NCI-H1694 (cell line): ENCODE results near the gene CKM.
A peak's percentile ranks its signal among the peaks of the same experiment; 100 is the strongest.
"Not testable (repeated sequence)": the region's sequence is repeated elsewhere in the genome, so short reads cannot be mapped to it uniquely, and the experiment has no call there.

Experiments used
- DNase-seq: peaks from one replicate; lab custom pipeline; 2025; lab: John Stamatoyannopoulos, UW

Gene CKM

DNA sequence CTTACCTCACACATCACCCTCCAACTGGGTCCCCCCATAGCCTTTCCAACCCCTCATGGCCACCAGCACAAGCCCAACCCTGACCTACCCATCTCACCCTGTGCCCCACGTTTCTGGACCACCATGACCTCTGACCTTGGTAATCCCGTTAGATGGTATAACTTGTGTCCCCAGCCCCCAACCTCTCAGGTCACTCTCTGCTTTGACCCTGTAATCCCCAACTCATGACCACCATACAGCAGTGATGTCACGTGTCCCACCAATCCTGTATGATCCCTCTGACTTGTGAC, 26.4 kb upstream of the CKM start:
- no peak for DNase-seq

- no peak for DNase-seq
Observed at GRCh38 chr19:45348367-45349125, 25.9 kb upstream of the CKM start.

GRCh38 chr19:45347570-45348366, 25.1 kb upstream of the CKM start:
- DNase-seq, result no peak

- no peak for DNase-seq
Observed at GRCh38 chr19:45346449-45346848, 23.8 kb upstream of the CKM start.

GRCh38 chr19:45345506-45345860, 22.8 kb upstream of the CKM start:
- DNase-seq, result no peak

GRCh38 chr19:45344621-45345505, 22.2 kb upstream of the CKM start:
- DNase-seq, result no peak

- no peak for DNase-seq
Observed at GRCh38 chr19:45342911-45343310, 20.2 kb upstream of the CKM start.

GRCh38 chr19:45340899-45341453, 18.3 kb upstream of the CKM start:
- no peak for DNase-seq

DNA sequence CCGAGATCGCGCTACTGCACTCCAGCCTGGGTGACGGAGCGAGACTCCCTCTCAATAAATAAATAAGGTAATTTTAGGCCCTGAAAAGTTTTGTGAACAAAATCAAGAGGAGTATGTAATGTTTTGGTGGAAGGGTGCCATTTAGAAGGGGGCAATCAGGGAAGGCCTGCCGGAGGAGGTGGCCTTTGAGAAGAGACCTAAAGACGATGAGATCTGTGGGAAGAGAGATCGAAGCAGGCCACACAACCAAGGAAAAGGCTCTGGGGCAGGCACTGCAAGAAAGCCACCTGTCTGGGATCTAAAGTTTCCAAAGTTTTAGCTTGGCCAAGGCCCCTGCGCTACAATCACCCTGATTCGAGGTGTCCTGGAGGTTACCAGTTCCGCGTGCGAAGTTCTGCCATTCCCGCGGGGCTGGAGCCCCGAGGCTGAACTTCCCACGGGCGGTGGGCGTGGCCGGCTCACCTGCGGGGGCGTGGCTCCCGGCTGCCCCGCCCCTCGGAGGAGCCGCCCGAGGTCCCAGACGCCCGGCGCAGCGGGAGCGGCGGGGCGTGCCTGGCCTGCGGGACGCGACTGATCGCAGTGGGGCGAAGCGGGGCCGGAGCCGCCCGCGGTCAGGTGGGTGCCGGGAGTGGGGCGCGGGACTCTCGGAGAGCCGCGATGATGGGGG, 17.7 kb upstream of the CKM start, which contains the start of gene KLC3:
Gene KLC3, plus strand, starts transcription at position 519 of the 667 bp plus-strand sequence. CDS start 4,792 bp downstream, outside the sequence.
- DNase-seq, result no peak

- DNase-seq, result no peak
Observed at GRCh38 chr19:45339629-45340028, 17.0 kb upstream of the CKM start.

- DNase-seq, result no peak
Observed at GRCh38 chr19:45336696-45337251, 14.1 kb upstream of the CKM start.

DNA sequence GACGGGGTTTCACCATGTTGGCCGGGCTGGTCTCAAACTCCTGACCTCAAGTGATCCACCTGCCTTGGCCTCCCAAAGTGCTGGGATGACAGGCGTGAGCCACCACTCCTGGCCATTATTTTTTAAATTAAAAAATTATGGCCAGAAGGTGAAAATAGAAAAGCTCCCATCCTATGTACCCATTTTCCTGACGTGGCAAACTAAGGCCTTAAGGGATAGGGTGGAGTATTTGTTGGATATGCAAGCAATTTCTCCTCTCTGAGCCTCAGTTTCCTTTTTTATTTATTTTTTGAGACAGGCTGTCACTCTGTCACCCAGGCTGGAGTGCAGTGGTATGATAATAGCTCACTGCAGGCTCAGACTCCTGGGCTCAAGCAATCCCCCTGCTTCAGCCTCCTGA, 12.2 kb upstream of the CKM start:
- DNase-seq, result not testable (repeated sequence)

DNA sequence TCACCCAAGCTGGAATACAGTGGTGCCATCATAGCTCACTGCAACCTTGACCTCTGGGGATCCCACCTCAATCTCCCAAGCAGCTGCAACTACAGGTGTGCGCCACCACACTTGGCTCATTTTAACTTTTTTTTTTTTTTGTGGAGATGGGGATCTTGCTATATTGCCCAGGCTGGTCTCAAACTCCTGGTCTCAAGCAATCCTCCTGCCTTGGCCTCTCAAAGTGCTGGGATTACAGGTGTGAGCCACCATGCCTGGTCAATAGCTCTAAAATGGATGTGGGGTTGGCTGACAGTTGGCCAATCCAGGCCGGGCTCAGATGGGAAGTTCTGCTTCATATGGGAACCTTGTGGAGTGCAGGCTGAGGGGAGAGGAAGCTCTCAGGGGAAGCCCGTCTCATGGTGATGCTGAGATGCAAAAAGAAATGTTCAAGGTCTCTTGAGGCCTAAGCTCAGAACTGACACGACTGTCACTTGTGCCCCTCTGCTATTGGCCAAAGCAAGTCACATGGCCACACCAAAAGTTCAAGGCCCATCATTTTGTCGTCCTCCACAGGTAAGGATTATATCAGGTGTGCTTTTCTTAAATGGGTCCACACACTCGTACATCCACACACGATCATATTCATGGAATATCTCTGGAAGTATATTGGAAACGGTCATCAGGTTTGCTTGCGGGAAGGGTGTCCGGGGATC, 11.1 kb upstream of the CKM start:
- DNase-seq, result no peak

DNA sequence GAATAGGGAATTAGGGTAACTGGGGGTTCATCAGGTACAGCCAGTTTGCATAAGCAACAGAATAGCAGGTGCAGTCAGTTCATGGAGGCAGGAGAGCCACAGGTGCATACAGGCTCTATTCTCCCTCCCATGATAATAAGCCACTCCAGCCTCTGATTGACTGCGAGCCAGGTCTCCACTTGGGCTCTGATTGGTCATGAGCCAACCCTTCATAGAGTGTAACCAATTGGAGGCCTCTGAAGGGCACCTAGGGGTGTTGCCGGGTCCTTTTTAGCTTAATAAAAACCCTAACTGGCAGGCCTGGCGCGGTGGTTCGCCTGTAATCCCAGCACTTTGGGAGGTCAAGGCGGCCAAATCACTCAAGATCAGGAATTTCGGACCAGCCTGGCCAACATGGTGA, 8.7 kb upstream of the CKM start:
- no peak for DNase-seq

- no peak for DNase-seq
Observed at GRCh38 chr19:45327404-45328143, 4.9 kb upstream of the CKM start.

- no peak for DNase-seq
Observed at GRCh38 chr19:45324349-45324907, 1.8 kb upstream of the CKM start.

DNA sequence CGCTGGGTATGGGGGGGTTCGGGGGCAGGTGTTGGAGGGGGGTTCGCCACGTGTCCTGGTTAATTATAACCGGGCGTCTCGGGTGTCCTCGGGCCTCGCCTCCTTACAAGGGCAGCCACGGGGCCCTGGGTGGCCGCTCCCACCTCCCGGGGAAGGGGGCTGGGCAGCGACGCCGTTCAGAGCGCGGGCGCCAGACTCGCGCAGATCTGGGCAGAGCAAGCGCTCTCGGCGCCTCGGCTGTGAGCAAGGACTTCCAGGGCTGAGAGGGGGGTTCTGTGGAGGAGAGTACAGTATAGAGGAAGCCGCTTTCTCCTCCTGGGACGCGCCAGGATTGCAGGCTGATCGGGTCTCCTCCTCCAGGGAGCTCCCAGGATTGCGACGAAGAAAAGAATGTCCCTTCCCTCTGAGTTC, 1.0 kb upstream of the CKM start:
- DNase-seq, result no peak

DNA sequence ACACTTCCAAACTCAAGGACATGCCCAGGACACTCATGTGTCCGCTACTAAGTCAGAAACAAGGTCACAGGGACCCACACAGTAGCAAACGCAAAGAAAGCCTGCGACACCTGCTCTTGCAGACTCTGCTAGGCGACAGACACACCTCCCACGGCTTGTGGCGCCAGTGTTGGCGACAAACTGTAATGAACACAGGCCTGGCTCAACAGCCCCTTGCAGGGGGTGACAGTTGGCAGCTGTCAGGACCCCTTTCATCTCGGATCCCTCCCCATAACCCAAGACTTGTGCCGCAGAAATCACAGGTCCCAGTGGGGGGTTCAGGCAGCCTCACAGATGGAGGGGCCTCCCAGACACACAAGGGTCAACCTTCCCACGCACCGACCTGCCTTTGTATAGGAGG, 364 bp downstream of the CKM start:
- DNase-seq, result peak; percentile 71

- DNase-seq, result no peak
Observed at GRCh38 chr19:45321848-45322247, 827 bp downstream of the CKM start.
